Breast epithelium (tissue), 3 donors: ENCODE measurements around the gene KCNK3.
"Not testable (repeated sequence)": the region's sequence is repeated elsewhere in the genome, so short reads cannot be mapped to it uniquely, and the experiment has no call there.

Source experiments
- CTCF ChIP-seq, 3 donors: fragments of 450-650 bp; IDR thresholded peaks; one replicate each; pipeline ENCODE4 v1.5.1; 2016 to 2017; ENCODE audit warnings: antibody characterized with exemption in 3 of 3, mild to moderate bottlenecking in 3 of 3, moderate library complexity in 3 of 3
- POLR2A ChIP-seq: fragments of 450-650 bp; IDR thresholded peaks from one replicate; pipeline ENCODE4 v1.6.1; 2016; ENCODE audit warnings: antibody characterized with exemption, mild to moderate bottlenecking, moderate library complexity
- POLR2AphosphoS5 ChIP-seq, 3 donors: sonication (generic); formaldehyde crosslinking; IDR thresholded peaks; one replicate each; pipeline ENCODE4 v1.6.1; 2017; ENCODE audit warnings: antibody characterized with exemption in 3 of 3

DNA sequence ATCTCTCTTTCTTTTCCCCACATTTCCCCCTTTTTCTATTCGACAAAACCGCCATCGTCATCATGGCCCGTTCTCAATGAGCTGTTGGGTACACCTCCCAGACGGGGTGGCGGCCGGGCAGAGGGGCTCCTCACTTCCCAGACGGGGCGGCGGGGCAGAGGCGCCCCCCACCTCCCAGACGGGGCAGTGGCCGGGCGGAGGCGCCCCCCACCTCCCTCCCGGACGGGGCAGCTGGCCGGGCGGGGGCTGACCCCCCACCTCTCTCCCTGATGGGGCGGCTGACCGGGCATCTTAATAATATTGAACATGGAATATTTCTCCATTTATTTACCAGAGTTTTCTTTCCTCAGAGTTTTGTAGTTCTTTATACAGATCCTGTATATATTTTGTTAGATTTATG, 27.2 kb upstream of the KCNK3 start:
- TF ChIP-seq CTCF (IDR thresholded peaks at IDR 0.05); POLR2AphosphoS5 (IDR thresholded peaks at IDR 0.05); POLR2A: not testable (repeated sequence)
